NCI-H146 treated with DMSO at 0.1 percent for 48 hours (cell line): Measurements from ENCODE around the gene EEF2KMT.
"Not testable (repeated sequence)": the region's sequence is repeated elsewhere in the genome, so short reads cannot be mapped to it uniquely, and the experiment has no call there.

Source experiments
- DNase-seq: peaks from one replicate; lab custom pipeline; 2025; ENCODE audit not compliant: unreplicated experiment; lab: John Stamatoyannopoulos, UW

EEF2KMT gene, protein sequence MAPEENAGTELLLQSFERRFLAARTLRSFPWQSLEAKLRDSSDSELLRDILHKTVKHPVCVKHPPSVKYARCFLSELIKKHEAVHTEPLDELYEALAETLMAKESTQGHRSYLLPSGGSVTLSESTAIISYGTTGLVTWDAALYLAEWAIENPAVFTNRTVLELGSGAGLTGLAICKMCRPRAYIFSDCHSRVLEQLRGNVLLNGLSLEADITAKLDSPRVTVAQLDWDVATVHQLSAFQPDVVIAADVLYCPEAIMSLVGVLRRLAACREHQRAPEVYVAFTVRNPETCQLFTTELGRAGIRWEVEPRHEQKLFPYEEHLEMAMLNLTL

DNA sequence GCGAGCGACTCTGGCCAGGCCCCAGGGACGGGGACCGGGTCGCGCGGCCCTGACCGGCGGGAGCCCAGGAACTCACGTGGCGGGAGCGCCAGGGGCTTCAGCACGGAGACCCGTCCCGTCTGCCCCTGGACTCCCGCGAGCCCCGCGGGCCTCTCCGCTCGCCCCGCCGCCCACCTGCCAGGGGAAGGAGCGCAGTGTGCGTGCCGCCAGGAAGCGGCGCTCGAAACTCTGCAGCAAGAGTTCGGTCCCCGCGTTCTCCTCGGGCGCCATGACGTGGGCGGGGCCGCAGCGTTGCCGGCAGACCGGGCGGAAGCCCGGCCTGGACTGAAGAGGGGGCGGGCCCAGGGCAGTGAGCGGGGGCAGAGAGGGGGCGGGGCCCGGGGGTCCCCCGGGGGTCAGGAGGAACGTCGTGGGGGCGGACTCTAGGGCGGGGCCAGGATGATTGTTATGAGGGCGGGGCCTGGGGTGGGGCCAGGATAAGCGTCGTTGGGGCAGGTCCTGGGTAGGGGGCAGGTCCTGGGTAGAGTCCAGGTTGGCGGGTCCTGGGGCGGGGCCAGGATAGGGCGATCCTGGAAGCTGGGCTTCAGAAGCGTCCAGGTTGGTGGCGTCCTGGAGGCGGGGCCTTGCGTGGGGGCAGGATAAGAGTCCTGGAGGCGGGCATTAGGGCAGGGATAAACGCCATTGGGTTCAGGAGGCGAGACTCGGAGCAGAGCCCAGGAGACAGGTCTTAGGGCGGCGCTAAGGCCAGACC is at the start of gene EEF2KMT:
TSS of gene EEF2KMT (minus strand) at position 326 of the 751 bp plus-strand sequence. CDS start at position 270, 56 bp downstream.
- peak; percentile 99 for DNase-seq

DNA sequence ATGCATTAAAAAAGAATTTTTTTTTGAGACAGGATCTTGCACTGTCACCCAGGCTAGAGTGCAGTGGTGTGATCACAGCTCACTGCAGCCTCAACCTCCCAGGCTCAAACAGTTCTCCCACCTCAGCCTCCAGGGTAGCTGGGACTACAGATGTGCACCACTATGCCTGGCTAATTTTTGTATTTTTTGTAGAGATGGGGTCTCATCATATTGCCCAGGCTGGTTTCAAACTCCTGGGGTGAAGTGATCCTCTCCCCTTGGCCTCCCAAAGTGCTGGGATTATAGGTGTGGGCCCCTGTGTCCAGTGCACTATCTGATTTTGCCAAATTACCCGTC is 47.0 kb upstream of the EEF2KMT start:
- DNase-seq = not testable (repeated sequence)

DNA sequence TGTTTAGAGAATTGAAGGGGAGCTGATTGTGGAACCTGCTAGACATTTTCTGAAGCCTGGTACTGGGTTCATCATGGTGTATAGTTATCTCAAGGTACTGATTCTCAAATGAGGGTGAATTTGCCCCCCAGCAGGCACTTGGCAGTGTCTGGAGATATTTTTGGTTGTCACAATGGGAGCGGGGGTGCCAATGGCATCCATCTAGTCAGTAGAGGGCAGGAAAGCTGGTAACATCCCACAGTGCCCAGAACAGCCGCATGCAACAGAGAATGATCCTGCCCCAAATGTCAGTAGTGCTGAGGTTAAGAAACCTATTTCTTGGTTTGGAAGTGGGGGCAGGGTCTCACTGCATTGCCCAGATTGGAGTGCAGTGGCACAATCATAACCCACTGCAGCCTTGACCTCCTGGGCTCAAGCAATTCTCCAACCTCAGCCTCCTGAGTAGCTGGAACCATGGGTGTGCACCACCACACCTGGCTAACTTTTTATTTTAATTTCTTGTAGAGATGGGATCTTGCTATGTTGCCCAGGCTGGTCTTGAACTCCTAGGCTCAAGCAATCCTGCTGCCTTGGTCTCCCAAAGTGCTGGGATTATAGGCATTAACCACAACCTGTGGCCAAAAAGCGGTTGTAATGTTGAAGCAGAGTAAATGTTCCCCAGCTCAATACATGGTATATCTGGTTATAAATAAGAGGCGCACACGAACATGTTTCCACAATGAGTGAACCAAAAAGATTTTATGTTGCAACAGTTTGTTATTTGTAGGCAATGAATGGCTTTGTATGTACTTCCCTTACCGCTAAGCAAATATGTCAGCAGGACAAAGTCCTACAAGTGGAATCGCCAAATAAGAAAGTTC is 46.4 kb upstream of the EEF2KMT start:
- DNase-seq = no peak

DNA sequence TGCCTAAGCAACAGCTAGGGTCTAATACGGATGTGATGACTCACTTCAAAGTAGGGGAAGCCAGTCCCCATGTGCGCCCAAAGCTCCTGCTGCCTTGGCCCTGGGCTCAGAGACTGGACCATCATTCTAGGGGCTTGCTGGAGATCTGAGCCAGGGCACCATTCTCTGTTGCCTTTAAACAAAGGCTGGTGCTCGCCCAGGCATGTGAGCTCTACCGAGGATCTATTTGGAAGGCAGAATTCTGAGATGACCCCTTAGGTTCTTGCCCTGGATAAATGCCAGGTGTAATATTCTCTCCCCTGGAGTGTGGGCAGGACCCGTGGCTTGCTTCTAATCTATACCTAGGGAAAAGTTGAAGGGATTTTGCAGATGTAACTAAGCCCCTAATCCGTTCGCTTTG is 42.6 kb upstream of the EEF2KMT start:
- not testable (repeated sequence) for DNase-seq

DNA sequence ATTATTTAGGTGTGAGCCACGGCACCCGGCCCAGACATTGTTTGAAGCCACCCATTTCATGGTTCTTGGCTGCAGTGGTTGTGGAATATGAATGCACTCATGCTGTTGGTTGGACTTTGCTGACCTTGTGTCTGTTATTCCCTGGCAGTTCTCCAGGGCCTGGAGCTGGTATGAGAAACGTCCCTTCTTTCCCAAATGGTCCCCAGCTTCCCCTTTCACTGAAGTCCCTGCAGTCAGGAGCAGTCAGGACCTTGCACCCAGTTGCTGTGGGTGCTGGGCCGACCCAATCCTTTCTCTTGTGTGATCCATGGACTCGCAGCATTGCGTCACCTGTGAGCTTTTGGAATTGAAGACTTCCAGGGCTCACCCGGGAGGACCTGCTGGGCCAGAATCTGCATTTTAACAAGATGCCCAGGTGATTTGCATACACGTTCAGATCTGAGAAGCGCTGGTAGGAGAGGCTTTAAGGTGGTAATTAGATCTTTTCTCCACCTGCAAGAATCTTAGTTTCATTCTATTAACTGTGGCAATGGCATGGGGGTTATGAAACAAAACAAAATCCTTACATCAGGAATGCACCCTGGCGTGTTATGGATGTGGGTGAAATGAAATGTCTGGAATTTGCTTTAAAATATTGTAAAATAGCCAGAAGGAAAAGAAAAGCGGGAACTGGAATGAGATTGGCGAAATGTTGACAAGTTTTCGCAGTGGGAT is 37.3 kb upstream of the EEF2KMT start:
- DNase-seq = not testable (repeated sequence)

DNA sequence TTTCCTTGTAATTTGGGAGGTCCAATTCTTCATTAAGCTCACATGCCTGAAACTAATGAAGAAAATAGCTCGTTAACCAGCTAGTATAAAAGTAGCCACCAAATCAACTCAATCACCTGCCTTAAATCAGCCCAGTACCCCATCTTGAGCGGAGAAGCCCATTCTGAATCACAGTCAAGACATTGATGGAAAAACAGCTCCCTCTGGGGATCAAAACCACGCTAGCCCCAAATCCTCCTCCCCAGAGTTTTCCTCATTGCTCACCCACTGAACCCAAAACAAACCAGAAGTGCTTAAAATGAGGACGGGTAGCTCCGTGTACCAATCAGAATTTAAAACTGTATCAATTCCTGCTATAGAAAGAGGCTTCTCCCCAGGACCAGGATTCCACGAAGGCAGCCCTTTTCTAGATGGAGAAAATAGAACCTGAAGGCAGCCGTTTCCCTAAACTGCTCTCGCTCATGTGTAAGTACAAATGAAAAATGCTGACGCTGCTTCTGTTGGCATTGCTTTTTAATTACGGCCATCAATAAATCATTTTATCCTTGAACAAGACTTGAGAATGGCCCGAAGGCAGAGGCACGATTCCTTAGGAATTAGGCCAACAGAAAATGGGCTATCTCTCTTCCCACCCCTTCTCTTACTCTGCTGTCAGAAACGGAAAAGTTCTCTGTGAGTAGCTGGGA is 35.5 kb upstream of the EEF2KMT start:
- DNase-seq = not testable (repeated sequence)

DNA sequence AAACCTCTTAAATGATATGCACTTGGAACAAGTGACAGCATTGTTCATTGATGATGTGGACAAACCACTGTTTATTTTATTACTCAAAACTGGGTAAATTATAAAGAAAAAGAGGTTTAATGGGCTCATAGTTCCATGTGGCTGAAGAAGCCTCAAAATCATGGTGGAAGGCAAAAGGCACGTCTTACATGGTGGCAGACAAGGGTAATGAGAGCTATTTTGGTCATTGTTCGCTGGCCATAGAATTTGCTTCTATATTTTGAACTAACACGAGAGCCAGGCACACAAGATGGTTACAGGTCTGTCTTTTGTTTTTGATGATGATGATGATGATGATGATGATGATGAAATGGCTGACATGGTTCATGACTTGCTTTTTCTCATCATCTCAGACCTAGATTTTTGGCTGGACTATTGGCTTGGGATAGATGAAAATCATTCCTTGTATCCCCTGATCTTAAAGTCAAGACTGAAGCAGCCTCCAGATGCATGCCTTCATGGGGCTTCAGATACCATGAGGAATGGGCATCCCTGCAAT is 33.9 kb upstream of the EEF2KMT start:
- DNase-seq = not testable (repeated sequence)

DNA sequence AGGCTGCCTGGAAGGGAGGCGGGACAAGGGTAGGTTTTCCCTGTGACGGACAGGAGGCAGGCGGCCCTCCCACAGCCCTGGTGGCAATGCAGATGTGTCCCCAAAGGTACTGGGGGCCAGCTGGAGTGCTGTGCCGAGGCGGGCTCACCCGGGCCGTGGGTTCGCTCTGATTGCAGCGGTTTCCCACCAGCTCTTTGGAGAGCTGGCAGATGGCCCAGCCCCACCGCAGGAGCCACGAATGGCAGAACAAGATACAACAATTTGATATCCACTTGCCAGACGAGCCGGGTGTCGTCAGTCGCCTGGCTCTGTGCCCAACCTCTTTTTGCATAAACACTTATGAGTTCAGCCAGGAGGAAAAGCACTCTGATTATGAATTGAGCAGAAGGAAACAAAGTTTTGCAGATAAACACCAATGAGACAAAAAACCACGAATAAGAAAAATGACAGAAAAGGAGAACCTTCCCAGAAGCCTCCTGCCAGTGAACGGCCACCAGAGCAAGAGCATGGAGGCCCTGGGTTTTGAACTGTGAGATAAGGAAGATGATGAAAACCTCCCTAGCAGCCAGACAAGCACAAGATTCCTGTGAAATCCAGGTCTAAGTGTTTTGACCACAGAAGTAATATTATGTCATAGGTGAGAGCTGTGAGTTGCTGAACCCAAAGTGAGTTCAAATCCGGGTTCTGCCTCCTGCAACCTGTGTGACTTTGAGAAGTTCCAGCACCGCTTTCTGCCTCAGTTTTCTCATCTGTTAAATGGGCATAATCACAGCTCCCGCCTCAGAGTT is 19.9 kb upstream of the EEF2KMT start:
- DNase-seq = not testable (repeated sequence)

DNA sequence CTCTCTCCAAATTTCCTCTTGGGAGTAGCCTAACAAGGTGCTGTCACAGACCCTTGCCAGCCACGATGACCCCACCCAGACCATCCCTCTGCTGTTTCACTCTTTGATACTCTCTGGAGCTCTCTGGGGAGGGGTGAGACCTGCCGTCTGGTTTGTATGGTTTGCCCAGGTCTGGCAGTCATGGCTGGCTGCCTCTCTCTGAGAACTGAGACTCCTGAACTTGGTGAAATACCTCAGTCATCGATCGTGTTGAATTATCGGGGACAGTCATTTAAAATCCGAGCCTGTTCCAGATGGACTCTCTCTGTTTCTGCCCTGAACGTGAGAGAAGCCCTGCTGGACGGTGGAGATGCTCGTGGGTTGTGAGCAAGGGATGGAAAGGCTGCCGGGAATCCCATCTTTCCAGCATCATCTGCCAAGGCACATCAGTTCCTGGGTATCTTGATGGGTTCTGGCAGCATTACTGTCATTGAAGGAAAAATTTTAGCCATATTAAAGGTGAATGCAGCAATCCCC is 19.2 kb upstream of the EEF2KMT start:
- DNase-seq = not testable (repeated sequence)

DNA sequence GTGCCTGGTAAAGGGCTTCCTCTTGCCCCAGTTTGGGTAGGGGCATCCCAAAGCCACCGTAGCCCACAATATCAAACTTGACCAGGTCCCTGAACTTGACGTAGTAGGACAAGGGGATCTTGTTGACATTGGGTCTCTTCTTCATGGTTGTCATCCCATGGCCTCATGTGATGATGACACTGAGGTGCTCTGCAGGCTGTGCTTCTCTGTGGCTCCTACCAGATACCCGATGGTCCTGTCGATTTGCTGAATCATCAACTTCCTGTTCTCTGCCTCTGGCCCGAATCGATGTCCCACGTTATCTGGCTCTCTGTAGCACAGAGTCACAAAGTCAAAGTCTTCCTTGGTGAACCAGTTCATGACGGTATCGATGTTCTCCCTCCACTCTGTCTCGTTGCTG is 13.3 kb upstream of the EEF2KMT start:
- not testable (repeated sequence) for DNase-seq

DNA sequence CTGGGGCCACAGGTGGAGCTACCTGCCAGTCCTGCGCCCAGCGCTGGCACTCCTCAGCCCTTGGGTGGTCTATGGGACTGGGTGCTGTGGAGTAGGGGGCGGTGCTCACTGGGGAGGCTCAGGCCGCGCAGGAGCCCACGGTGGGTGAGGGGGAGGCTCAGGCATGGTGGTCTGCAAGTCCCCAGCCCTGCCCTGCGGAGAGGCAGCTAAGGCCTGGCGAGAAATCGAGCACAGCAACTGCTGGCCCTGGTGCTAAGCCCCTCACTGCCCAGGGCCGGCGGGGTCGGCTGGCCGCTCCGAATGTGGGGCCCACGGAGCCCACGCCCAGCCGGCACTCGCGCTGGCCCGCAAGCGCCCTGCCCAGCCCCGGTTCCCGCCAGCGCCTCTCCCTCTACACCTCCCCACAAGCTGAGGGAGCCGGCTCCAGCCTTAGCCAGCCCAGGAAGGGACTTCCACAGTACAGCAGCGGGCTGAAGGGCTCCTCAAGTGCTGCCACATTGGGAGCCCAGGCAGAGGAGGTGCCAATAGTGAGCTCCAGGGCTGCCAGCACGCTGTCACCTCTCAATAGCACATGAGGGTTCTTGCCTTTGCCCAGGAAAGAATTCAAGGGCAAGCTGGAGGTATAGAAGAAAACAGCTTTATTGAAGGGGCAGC is 11.0 kb upstream of the EEF2KMT start:
- no peak for DNase-seq

DNA sequence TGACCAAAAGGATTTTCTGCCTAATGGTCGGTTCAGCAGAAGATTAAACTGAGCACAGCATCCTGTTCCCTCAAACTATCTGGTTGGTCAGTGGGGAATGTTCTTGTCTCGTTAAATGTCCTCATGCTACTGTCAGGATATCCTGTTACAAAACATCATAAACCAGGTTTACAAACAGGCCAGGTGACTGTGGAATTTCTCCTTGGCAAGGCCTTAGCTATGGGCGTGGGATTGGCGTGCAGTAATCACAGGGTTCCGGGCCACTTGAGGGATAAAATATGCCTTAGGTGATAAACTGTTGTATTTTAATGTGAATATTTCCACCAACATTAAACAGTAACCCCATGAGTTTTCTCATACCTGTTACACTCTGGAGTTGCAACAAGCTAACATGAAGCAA is 7.4 kb upstream of the EEF2KMT start:
- not testable (repeated sequence) for DNase-seq

DNA sequence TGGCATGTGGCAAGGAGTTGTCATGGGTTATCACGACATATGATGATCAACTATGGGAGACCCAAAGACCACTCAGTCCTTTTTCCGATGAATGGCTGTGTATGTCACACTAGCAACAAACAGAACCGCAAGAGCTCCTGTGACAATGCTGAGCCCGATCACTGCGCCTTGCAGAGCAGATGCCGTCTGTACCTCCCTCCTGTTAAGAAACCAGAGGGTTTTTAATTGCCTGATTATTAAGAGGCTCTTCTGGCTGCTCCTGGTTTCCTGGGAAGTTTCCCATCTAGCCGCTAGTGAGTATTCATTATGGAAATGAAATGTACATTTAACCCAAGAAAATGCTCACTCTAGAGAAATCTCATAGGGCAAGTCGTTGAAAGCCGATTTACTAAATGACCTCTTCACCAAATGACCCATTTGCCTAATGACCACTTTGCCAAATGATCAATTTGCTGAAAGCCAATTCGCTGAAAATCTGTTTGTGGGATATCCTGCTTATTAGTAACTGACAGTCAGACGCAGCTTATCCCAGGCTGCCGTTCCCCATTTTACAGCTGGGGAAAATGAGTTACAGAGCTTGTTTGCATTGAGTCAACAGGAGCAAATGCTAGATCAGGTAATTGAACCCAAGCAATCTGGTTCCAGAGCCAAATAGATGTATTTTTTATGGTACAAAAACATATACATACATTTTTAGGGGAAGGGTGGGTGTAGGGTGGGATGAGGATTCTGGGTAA is 5.9 kb upstream of the EEF2KMT start:
- DNase-seq = not testable (repeated sequence)

DNA sequence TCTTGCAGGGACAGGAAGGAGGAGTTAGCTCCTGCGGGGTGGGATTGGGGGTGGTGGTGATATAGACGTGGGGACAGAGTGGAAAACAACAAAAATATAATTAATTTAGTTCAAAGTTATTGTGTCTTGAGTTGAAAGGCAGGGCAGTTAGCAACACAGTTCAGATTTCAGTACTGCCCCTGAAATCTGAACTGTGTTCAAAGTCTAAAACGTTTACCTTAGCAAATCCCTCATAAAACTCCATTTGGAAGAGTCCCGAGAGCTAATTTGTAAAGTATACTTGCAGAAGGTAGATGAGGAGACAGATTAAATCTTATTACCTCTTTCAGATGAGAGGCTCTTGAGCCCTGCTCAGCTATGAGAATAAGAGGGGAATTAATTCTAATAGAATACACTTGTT is 1.6 kb upstream of the EEF2KMT start:
- not testable (repeated sequence) for DNase-seq

DNA sequence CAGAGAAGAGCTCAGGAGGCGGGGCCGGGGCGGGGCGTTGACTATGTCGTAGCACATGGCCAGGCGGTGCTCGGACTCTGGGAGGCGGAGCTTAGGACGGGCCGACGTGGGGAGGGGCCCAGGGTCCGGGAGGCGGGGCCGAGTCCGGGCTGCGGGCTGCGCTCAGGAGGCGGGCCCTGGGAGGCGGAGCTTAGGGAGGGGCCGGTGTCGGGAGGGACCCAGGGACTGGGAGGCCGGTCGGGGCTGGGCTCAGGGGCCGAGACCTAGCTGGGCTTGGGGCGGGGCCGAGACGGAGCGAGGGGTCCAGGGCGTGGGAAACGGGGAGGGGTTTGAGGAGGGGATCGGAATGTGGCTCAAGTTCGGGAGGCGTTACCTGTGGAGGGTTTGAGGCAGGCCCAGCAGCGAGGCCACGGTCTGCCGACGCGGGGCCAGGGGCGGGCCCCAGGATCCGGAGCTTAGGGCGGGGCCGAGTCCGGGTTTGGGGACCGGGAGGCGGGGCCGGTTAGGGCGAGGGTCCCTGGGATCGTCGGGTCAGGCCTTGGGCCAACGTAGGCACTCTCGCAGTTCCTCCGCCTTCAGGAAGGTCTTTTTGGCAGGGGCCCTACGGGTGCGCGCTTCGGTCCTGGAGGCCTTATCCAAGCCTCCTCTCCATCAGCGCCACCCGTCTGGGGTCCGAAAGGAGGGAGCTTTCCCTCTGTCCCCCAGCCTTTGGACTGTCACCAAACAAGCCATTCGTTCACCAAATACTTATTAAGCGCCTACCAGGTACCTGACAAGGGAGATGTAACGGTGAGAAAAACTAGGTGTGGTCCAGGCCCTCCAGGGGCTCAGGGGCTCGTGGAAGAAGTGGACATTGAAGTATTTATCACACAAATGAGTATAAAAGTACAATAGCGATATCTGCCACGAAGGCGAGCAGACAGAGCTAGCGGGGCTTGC is 895 bp upstream of the EEF2KMT start:
- peak; percentile 6 for DNase-seq

DNA sequence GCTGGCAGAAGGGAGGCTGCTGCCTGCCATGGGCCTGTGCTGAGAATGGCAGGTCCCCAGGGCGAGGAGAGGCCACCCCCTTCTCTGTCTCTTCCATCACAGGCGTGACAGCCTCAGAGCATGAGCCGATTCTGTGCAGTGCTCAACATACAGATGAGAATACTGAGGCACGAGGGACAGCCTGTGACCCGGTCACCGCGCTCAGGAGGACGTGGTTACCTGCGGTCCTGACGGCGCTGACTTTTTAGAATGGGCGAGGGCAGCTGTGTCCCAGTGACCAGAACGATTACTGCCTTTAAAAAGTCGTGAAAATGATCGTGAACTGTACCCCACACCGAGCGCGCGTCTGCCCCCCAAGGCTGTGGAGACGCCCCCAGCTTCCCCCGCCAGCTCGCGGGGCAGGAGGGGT is 530 bp downstream of the EEF2KMT start:
- not testable (repeated sequence) for DNase-seq
